HCEC 1CT (cell line): ENCODE data around the gene NUDT4.
A peak's percentile ranks its signal among the peaks of the same experiment; 100 is the strongest.
"Not testable (repeated sequence)": the region's sequence is repeated elsewhere in the genome, so short reads cannot be mapped to it uniquely, and the experiment has no call there.

ENCODE experiments used
- DNase-seq: peaks from one replicate; pipeline ENCODE4 v3.0.0-alpha.2; 2017

NUDT4 gene

DNA sequence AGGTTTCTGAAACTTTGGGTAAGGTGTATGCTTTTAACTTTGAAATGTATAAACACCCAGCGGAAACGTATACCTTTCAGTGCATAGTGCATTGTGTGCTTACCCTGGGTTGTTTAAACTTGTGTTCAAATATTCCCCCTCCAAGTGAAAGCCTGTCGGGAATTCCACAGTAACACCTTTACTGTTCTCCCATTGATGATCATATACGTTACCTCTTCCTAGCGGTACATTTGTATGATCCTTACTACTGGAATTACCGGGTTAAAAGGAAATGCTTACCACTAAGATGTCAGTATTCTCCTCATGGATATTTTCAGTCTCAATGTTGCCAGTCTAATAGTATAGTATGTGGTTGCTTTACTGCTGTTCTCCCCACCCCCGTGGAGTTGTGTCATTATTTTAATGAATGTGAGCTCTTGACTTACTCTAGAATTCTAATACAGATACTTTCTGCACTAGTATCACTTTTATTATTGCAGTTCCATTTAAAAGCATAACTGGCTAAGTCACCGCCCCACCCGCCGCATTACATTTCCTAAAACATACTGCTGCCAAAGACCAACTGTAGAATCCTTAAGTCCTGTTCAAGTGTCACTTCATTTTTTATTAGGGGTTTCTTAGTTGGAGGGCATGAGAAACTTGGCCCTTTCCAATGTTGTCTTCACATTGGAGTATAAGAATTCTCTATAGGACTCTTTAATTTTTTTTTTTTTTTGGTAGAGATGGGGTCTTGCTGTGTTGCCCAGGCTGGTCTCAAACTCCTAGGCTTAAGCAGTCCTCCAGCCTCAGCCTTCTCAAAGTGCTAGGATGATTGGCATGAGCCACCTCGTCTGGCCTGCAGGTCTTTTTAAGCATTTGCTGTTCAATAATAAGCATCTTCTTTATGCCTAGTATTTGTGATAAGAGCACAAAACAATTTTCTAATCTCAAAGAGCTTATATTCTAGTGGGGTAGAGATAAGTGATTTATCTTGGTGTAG, 24.9 kb downstream of the NUDT4 start:
- DNase-seq: no peak

DNA sequence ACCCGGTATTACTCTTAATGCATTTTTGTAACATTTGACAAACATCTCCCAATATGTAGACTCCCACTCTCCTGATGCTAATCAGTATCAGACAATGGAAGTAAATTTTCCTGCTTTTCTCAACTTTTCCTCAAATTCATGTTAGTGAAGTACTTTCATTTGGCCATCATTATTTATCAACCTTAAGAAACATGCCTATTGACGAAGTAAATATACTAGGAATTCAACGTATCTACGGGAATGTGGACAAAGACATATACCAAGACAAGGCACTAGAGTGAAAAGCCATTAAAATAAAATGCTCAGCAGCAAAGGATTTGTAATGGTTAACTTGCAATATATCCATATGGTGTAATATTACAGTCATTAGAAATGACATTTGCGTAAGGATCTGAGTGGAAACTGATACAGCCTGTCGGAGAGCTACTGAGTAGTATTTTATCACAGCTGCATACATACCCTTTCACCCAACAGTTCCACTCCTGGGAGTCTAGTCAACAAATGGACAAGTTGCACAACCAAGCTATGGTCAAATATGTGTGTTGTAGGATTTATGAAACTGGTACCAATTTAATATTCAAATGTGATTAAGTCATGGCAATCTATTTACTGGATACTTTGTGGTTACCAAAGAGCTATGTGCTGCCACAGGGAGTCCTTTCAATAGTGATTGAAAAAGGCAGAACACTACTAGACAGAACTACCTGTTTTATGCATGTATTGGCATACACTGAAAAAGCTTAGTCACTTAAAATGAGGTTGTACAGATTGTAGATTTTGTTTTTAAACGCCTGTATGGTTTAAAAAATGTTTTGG, 26.5 kb downstream of the NUDT4 start:
- DNase-seq: no peak

DNA sequence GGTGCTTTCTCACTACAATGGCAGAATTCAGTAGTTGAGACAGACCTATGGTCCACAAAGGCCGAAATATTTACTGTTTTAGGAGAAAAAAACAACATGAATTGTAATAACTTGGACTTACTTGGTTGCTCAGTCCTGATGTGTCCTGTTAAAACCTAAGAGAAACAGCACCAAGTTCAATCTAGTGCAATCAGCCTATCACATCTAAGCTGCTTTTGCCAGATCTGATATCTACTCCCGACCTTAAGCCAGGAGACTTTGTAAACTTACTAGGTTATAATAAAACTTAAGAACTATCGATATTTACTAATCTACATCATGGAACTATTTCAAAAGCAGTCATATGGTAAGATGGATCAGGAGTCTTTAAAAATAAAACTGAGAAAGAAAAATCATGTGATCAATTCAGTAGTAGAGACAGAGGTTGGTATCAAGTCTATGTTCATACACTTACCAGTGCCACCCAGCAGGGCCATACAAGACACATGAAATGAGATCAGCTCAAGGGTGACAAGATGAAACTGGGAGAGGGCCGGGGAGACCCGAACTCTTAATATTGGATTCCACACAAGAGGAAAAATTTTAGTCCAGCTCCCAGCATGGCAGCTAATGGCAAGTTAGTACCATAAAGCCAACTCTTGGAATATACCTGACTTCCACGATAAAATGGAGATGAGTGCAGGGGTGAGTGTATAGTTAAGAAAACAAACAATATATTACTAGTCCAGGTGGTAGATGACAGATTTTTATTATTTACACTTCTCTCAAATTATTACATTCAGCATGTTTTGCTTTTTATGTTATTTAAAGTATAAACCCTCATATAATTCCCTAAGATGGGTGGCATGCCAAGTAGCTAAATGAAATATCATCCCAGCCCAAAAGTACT, 27.5 kb downstream of the NUDT4 start:
- DNase-seq: no peak

DNA sequence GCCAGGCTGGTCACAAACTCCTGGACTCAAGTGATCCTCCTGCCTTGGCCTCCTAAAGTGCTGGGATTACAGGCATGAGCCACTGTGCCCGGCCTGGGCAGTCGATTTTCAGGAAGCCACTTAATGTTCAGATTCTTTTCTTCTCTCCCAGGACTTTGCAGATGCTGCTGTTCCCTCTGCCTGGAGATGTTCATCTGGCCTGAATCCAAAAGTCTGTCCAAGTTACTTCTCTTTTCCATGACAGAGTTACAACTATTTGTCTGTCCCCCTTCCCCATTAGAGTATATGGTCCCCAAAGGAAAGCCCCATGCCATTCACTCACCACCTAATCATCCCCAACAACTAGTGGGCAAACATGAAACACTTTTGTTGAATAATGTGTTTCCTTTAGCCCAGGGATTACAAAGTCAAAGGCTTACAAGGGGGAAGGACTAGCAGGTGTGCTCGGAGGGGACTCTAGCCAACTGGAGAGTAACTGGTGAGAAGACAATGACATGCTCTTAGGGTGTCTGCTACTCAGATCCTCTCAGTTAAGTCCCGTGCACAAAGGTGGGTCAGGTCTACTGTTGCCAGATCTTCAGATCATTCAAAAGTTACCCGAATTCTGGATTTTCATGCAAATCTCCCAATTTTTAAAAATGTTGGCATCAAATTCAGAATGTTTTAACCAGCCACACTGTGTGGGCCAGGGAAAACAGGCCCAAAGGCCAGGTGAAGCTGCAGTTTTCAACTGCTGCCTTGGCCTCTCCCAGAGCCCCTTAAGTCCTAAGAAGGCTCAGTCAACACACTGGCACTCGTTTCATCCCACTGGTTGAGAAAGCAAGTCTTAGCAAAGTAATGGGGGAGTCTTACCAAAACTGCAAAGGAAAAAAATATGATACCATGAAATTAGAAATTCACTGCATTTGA, 29.6 kb downstream of the NUDT4 start:
- DNase-seq: no peak

DNA sequence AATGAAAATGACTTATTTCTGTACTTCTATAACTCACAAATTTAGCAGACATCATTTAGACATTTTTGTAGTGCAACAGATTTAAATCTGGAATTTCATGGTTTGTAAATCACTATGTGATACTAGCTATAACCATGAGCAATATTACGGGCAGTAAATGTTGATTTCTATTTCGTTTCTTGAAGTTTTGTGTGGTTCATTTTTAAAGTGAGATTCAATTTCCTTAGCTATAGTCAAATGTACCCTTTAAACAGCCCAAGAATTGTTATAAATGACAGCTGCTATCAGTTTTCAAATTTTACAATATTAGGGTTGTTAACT, 30.2 kb downstream of the NUDT4 start:
- no peak for DNase-seq

DNA sequence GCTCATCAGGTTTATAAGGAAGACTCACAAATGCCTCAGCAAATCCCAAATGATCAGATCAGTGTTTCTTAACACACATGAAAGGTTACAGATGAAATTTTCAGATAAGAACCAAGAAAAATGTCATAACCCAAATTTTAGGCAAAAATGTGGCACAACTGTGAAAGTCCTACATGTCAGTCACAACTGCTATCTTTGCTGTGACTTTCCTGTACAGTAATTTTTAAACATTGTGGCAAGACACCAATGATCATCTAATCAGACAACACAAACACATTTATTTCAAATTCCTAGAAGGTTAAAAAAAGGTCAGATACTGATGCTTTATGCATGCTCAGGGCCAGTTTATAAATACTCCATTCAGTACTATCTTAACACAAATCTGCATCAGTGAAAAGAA, 31.1 kb downstream of the NUDT4 start:
- no peak for DNase-seq

DNA sequence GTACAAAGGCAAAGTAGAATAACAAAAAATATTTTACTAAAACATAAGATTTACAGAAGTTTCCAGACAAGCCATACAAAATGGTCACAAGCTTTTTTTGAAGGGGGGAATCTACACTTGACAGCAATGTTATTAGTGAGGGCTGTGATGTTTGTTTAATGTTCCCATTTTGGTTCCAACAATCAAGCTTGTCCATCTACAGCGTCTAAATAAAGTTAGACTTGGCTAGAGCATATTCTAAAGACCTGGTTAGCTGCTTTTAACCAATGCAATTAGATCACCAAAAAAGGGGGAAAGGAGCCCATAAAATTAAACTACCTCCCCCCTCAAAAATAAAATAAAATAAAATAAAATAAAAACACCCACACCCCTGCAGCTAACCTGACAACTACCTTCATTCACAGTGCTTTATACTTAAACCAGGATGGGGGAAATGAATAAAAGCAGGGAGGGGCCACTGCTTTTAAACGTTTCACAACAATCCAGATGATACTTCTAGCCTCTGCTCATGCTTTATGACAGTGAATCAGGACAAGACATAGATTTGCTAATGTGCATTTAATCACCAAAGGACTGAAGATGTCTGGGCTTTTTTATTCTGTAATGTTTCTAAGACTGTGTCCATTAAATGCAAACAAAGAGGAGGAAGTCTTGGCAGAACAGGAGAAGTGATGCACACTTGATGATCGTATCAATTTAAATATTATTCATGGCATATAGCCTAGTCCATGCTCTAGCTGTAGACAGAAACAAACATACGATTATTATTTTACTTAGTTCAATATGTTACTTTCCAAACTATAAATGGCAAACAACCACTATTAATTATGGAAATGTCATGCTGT, 31.8 kb downstream of the NUDT4 start:
- DNase-seq: not testable (repeated sequence)

DNA sequence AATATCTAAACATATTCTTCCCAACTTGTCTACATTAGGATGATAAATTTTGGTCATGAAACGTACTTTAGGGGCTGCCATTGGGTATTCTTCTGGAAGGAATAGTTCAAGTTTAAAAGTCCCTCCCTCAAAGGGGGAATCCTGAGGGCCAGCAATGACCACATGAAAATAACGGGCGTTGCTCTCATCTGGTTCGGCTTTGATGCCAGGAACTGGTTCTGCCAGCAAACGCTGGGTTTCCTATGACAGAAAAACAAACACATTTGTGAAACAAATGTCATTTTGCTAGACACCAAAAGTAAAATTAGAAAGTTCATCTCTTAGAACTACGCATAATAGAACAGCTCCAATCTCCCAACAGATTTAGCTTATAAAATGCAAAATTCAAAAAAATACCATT, 33.3 kb downstream of the NUDT4 start:
- not testable (repeated sequence) for DNase-seq

DNA sequence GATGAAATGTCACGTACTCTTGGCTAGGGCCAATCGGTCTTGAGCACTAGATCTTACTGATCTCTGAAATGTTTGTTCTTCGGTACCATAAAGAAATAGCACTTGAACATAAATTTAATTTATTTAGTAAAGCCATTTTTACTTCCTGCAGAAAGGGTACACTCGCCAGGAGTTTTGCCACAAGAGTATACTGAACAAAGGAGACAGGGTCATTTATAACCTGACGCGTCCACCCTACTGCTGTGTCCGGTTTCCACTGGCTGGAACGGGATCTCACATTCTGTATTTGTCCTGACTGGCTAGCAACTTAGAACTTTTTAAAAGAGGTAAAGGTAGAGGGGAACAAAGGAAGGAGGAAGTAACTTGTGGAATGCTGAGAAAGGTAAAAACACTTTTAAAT, 34.7 kb downstream of the NUDT4 start:
- DNase-seq: not testable (repeated sequence)

DNA sequence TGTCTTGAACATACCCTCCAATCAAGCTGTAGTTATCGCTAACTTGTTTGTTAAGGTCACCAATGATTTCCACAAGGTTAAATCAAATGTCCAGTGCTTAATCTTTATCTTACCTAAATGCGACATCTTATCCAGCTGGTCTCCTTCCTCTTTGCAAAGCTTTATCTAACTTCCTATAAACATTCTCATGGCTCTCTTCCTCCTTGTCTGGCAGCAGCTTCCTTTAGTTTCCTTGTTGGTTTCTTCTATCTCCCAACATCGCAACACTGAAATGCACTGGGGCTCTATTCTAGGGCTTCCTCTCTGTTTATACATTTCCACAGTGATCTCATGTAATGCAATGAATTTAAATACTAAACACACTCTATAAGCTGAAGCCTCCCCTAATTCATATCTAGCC, 35.3 kb downstream of the NUDT4 start:
- no peak for DNase-seq

DNA sequence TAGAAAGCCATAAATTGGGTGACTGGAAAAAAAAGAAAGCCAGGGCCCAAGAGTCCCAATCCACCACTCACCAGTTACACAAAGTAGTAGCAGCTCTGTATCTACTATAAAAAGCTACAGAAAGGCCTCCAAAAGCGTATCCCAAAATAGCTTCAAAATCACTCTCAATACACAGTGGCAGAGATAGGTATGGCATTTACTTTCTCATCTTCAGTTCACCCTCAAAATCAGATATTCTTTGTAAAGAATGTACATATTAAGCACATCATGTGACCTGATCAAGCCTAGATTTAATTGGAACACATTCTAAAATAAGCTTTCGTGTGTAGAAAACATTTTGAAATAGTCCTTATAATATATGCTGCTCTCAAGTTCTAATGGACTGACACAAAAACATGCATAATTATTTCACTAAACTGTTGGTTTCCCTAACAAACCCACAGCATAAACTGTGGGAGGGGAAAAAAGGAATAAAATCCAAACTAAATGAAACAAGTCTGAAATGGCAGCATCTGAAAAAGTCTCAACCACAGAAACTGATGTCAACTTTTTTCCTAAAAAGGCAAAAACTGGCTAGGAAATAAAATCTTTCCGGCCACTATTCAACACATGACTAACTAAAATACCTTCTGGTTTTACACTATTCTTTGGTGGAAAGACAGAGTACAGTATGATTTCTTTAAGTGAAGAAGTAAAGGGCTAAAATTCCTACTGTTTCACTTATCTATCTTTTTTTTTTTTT, 38.2 kb downstream of the NUDT4 start:
- peak; percentile 59 for DNase-seq

DNA sequence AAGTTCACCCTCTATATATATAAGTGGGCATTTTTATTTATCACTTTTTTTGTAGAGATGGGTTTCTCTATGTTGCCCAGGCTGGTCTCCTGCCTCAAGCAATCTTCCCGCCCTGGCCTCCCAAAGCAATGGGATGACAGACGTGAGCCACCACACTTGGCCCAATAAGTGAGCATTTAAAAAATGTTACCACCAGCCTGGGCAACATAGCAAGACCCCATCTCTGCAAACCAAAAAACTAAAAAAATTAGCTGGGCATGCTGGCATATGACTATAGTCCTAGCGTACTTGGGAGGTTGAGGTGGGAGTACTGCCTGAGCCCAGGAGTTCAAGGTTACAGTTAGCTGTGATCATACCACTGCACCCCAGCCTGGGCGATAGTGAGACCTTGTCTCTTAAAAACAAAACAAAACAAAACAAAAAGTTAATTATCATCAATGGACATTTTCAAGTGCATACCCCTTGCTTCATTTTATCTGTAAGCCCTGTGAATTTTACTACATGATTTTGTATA, 40.3 kb downstream of the NUDT4 start:
- DNase-seq: no peak

DNA sequence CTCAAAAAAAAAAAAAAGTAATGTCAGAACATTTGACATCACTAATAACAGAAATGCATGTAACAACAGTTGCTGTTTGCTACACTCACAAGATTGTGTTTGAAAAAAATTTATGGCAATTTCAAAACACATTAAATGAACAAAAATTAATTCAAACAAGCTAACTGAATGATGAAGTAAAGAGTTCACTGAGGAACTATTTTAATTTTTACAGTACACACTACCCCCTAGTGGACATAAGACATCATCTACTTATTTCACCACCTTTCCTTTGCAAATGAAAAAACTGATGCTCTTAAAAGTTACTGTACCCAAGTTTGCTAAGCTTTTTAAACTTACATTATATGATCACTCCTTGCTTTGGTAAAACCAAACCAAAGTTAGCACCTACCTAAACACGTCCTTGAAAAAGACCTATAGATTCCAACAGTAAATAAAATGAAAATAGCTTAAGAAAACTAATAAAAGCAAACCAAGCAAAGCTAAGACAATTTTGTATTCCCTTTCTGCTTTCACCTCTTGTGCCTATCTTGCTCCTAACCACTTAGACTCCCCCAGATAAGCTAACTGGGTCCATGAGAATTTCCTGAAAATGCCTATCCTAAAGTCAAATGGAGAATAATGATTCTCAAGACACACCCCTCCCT, 41.8 kb downstream of the NUDT4 start:
- DNase-seq: peak; percentile 67

DNA sequence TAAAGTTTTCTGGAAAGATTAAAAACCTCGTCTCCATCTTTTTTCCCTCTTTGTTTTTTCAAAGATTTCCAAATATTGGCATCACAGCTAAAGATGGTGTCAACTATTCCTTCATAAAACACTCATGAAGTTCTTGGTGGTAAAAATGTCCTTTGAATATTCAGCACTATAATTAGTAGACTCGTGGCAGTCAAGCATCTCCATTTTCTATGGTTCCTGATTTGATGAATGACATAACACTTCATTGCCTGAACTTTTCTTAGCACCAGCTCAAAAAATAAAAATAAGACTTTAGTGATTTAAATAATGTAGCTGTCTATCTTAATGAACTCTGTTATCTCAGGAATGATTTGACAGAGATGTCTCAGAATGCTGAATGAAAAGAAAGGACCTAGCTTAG, 44.3 kb downstream of the NUDT4 start:
- no peak for DNase-seq

DNA sequence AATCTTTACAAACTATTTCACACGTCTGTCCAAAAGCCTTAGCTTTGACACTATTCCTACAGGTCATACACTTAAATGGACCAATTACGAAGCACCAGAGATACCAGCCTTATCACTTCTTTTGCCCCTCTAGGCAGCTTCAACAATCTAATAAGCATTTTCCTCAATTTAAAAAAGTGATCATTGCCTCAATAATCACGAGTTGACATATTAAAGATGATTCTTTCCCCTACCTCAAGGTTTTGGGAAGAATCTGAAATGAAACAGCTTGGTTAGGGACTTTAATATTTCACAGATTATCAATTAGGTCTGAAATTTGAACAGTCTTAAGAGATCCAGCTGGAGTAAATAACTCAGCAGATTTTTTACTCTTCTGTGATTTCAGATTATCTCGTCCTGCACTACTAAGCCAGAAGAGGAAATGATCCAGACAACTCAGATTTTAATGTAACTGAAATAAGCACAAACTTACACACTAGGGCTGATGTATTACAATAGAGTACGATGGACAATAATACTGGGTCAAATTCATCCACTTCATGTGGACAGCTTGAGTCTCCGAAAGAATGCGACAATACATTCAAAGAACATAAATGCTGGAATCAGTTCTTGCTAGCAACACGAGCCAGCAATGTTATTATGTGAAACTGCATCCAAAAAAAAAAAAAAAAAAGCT, 48.1 kb downstream of the NUDT4 start:
- DNase-seq: no peak

DNA sequence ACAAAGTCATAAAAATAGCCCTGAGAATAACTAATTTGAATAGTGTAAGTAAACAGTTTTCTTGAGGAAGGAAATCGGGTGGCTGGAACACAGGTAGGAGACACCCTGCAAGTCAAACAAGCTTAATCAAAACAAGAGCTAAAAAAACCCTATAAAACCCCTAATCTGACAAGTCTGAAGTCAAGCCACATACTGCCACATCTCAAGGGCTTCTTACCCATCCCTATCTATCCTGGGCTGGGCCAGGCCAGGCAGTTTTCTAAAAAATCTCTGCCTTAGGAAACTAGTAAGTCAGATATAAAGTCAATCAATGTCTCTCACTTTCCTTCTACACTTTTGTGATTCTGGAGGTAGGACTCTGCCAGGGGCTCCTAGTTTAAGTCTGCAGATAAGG, 48.7 kb downstream of the NUDT4 start:
- no peak for DNase-seq

DNA sequence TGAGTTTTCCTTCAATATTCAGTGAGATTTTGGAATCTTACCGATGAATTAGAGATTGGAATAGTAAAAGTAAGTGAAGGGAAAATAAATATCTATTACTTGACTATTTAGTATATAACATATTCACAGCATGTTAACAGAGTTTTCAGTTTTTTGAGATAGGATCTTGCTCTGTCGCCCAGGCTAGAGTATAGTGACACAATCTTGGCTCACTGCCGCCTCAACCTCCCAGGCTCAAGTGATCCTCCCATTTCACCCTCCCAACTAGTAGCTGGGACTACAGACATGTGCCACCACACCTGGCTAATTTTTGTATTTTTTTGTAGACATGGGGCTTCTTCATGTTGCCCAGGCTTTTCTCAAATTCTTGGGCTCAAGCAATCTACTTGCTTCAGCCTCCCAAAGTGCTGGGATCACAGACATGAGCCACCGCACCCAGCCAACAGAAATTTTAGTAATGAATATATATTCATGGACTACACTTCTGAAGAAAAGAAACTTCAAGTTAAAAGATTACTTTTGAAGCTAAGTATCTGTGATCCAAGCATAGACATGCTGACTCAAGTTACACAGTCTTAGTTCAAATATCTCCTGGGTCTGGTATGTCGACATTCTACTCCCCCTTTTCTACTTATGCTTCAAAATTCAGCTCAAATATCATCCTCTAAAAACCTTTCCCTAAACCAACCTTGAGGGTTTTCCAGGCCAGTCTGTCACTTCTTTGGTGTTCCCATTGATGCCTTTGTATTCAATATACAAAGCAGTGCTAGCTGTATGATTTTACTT, 50.2 kb downstream of the NUDT4 start:
- DNase-seq: peak; percentile 40

DNA sequence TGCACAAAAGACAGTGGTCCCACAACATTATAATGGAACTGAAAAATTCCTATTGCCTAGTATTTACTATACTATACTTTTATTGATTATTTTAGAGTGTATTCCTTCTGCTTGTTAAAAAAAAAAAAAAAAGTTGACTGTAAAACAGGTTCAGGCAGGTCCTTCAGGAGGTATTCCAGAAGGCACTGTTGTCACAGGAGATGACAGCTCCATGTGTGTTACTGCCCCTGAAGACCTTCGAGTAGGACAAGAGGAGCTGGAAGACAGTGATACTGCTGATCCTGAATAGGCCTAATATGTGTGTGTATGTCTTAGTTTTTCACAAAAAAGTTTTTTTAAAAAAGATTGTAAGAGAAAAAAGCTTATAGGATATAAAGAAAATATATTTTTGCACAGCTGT, 51.7 kb downstream of the NUDT4 start:
- no peak for DNase-seq
